GM19467 (cell line): ENCODE results near the gene DLGAP5.

Source experiments
- ATAC-seq: cut with Tn5 transposase; IDR thresholded peaks from one replicate; pipeline ENCODE4 v1.9.1; 2021; ENCODE audit warnings: mild to moderate bottlenecking, moderate library complexity; ENCODE audit not compliant: unreplicated experiment

Gene DLGAP5, protein sequence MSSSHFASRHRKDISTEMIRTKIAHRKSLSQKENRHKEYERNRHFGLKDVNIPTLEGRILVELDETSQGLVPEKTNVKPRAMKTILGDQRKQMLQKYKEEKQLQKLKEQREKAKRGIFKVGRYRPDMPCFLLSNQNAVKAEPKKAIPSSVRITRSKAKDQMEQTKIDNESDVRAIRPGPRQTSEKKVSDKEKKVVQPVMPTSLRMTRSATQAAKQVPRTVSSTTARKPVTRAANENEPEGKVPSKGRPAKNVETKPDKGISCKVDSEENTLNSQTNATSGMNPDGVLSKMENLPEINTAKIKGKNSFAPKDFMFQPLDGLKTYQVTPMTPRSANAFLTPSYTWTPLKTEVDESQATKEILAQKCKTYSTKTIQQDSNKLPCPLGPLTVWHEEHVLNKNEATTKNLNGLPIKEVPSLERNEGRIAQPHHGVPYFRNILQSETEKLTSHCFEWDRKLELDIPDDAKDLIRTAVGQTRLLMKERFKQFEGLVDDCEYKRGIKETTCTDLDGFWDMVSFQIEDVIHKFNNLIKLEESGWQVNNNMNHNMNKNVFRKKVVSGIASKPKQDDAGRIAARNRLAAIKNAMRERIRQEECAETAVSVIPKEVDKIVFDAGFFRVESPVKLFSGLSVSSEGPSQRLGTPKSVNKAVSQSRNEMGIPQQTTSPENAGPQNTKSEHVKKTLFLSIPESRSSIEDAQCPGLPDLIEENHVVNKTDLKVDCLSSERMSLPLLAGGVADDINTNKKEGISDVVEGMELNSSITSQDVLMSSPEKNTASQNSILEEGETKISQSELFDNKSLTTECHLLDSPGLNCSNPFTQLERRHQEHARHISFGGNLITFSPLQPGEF

DNA sequence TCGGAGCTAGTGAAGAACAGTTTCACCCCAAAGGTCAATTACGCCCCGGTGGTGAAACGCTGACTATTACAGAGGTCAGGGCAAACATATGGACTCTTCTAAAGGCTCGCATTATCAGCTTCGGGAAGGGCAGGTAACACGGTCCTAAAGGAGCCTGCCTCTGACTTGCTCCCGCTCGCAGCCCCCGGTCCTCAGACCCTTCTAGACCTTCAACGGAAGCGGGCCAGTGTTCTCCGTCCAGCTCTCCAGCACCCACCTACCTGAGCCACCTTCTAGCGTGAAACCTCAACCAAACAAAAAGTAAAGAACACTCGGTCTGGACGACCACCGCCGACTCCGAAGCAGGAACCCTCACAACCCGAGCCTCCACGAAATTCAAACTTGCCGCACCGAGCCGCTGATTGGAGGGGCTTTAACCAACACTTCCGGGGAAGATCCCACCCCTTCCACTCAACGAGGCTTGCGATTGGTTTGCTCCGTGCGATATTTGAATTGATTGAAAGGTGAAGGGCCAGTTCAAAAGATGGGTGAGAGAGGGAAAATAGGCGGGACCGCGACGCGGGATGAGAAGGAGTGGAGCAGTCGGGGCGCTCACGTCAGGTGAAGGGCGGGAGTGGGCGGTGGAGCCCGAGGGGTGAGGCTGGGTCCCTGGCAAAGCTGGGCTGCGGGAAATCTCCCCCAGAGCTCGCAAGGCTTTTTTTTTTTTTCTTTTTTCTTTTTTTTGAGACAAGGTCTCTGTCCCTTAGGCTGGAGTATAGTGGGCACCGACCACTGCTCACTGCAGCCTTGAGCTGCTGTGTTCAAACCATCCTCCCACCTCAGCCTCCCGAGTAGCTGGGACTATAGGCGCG is at the start of gene DLGAP5:
TSS of gene DLGAP5 (minus strand) at position 383 of the 851 bp plus-strand sequence. CDS start 2,406 bp downstream, outside the sequence.
- peak; percentile 95 for ATAC-seq

GRCh38 chr14:55240526-55241178 is 49.3 kb upstream of the DLGAP5 start:
- ATAC-seq: no peak

DNA sequence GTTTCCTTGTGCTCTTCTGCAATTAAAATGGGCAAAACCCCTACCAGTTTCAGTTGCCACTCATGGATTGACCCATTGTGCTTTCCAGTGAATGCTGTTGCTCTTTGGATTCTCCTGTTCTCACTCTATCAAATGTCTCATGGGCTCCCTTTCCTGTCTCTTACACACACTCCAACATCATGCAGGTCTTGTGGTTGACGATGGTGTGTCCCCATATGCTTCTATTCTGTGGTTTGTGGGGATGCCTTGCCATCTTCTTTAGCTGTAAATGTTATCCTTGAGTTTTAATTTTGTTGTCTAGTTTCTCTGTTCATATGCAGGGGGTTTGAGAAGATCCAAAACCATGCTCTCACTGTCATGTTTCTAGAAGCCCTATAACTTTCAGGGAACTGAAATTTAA is 47.9 kb upstream of the DLGAP5 start:
- no peak for ATAC-seq

DNA sequence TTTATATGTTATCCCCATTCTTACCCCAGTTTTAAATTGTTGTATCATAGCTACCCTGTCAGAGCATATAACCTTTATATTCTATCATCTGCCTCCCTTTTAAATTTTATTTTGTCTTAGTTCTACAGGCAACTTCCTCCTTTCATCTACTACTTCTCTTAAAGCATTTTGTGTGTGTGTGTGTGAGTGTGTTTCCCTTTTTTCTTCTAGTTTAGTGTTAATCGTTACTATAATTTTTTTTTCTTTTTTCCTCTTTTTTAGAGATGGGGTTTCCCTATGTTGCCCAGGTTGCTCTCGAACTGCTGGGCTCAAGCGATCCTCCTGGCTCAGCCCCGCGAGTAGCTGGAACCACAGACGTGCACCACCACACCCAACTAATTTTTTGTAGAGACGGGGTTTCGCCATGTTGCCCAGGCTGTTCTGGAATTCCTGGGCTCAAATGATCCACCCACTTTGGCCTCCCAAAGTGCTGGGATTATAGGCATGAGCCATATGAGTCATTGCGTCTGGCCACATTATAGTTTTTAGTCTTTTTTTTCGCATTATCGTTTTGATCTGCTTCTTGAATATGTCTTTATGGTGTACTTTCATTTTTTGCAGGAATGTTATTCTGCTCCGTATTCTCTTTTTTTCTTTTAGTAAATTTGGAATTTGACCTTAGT is 46.8 kb upstream of the DLGAP5 start:
- ATAC-seq: no peak

- ATAC-seq: no peak
These were observed 42.2 kb upstream of the DLGAP5 start for GRCh38 chr14:55233591-55233990.

DNA sequence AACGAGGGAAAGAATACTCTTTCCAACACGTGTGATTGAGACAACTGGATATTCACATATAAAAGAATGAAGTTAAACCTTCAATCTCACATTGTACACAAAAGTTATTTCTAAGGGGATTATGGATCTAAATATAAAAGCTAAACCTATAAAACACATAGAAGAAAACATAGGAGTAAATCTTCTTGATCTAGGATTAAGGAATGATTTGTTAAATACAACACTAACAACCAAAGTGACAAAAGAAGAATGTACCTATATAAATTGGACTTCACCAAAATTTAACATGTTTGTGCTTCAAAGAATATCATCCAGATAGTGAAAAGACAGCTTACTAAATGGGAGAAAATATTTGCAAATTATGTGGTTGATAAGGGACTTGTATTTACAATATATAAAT is 36.9 kb upstream of the DLGAP5 start:
- ATAC-seq: no peak

GRCh38 chr14:55223364-55223763 is 32.0 kb upstream of the DLGAP5 start:
- no peak for ATAC-seq

- ATAC-seq: no peak
These were observed 30.6 kb upstream of the DLGAP5 start for GRCh38 chr14:55221968-55222367.

GRCh38 chr14:55221186-55221585 is 29.8 kb upstream of the DLGAP5 start:
- ATAC-seq: no peak

GRCh38 chr14:55220230-55220629 is 28.8 kb upstream of the DLGAP5 start:
- no peak for ATAC-seq

- ATAC-seq: no peak
These were observed 21.2 kb upstream of the DLGAP5 start for GRCh38 chr14:55212634-55213033.

GRCh38 chr14:55207832-55208231 is 16.4 kb upstream of the DLGAP5 start:
- ATAC-seq: no peak

GRCh38 chr14:55206175-55206693 is 14.8 kb upstream of the DLGAP5 start:
- ATAC-seq: no peak

DNA sequence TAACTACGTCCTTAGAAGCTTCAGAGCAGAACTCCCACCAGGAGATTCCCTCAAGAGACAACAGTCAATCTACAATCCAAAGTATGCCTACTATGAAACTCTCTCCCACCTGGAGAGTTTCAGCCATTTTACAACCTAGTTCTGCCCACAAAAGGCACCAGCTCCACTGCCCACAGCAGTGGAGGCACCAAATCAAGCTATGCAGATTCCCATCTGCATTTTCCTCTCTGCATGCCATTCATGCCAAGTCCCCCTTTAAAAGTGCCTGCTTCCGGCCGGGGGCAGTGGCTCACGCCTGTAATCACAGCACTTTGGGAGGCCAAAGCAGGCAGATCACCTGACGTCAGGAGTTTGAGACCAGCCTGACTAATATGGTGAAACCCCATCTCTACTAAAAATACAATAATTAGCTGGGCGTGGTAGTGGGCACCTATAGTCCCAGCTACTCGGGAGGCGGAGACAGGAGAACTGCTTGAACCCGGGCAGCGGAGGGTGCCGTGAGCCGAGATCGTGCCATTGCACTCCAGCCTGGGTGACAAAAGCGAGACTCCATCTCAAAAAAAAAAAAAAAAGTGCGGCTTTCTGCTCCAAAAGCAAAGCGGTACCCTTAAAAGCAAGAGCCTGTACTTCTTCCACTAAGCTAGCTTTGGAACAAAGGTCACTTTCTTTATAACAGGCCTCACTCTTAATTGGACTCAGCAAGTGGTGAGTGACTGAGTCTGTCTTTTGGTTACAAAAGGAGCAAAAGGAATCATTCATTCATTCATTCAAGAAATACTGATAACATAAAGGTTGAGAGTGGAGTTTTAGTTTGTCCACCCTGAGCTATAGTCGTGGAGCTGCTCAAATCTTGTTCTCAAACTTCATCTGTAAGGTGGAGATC is 10.1 kb upstream of the DLGAP5 start:
- ATAC-seq: no peak

DNA sequence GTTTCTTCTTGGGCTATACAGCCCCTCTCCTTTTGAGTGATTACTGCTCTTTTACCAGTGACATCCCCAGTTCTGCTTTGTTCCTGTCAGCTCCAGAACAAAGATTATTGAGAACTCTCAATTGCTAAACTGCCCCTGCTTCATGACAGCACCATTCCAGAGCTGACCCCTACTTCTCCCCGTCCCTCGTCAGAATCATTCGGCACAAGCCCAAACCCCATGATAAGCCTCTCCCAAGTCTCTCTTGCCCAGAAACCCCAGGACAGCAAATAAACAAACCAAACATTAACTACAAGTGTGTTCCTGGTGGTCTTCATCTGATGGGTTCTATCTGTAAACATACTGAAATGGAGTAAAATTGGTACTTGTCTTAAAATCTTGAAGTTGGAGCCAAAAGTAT is 9.3 kb upstream of the DLGAP5 start:
- ATAC-seq: no peak

- ATAC-seq: no peak
These were observed 7.4 kb upstream of the DLGAP5 start for GRCh38 chr14:55198749-55199148.

- ATAC-seq: no peak
These were observed 3.4 kb upstream of the DLGAP5 start for GRCh38 chr14:55194656-55195355.

GRCh38 chr14:55192054-55192621 is 753 bp upstream of the DLGAP5 start:
- no peak for ATAC-seq
